Mesendoderm (in vitro differentiated cells): ENCODE results near the gene NT5C2.

Experiments used
- DNase-seq: peaks from one replicate; pipeline ENCODE4 v3.0.0; 2013
- H2AK5ac ChIP-seq: 2 replicates; pipeline ENCODE4 v1.6.1; 2013; ENCODE audit warnings: low read length, inconsistent platforms
- H2BK120ac ChIP-seq: 2 replicates; pipeline ENCODE4 v1.6.1; 2013; ENCODE audit warnings: low read depth, mild to moderate bottlenecking, low read length, moderate library complexity, mixed read lengths
- H2BK15ac ChIP-seq: replicated peaks from 2 replicates; pipeline ENCODE4 v1.6.1; 2013; ENCODE audit warnings: low read depth, mild to moderate bottlenecking, moderate library complexity
- H2BK5ac ChIP-seq: 2 replicates; pipeline ENCODE4 v1.6.1; 2013; ENCODE audit warnings: low read length, inconsistent platforms
- H3K18ac ChIP-seq: 2 replicates; pipeline ENCODE4 v1.6.1; 2013; ENCODE audit warnings: mild to moderate bottlenecking, low read length, mixed read lengths
- H3K23ac ChIP-seq: one replicate; pipeline ENCODE4 v1.6.1; 2013; ENCODE audit warnings: low read length
- H3K27ac ChIP-seq: 2 replicates; pipeline ENCODE4 v1.5.1; 2013; ENCODE audit warnings: low read depth, mild to moderate bottlenecking, inconsistent platforms, low read length, moderate library complexity
- H3K27me3 ChIP-seq: 2 replicates; pipeline ENCODE4 v1.6.1; 2013; ENCODE audit warnings: low read length, control low read depth, mild to moderate bottlenecking, inconsistent platforms; ENCODE audit not compliant: insufficient read depth, poor library complexity
- H3K36me3 ChIP-seq: 2 replicates; pipeline ENCODE4 v1.6.1; 2013; ENCODE audit warnings: low read length, inconsistent platforms; ENCODE audit not compliant: control insufficient read depth, insufficient read depth
- H3K4ac ChIP-seq: one replicate; pipeline ENCODE4 v1.6.1; 2013; ENCODE audit warnings: low read depth, mild to moderate bottlenecking, low read length, moderate library complexity
- H3K4me1 ChIP-seq: 2 replicates; pipeline ENCODE4 v1.6.1; 2013; ENCODE audit warnings: low read depth, low read length, inconsistent platforms; ENCODE audit not compliant: control insufficient read depth
- H3K4me2 ChIP-seq: 2 replicates; pipeline ENCODE4 v1.6.1; 2013; ENCODE audit warnings: low read length
- H3K4me3 ChIP-seq: 2 replicates; pipeline ENCODE4 v1.5.1; 2013; ENCODE audit warnings: mild to moderate bottlenecking, low read length
- H3K56ac ChIP-seq: one replicate; pipeline ENCODE4 v1.6.1; 2013; ENCODE audit warnings: low read length
- H3K79me1 ChIP-seq: 2 replicates; pipeline ENCODE4 v1.6.1; 2013; ENCODE audit warnings: low read length, inconsistent platforms
- H3K79me2 ChIP-seq: 2 replicates; pipeline ENCODE4 v1.6.1; 2013; ENCODE audit warnings: mild to moderate bottlenecking, low read length; ENCODE audit not compliant: control insufficient read depth, insufficient read depth
- H3K9ac ChIP-seq: 2 replicates; pipeline ENCODE4 v1.6.1; 2013; ENCODE audit warnings: low read length, inconsistent platforms
- H4K5ac ChIP-seq: one replicate; pipeline ENCODE4 v1.6.1; 2013; ENCODE audit warnings: low read length
- H4K8ac ChIP-seq: one replicate; pipeline ENCODE4 v1.6.1; 2013; ENCODE audit warnings: low read depth, mild to moderate bottlenecking, control low read depth, low read length, moderate library complexity
- WGBS: extraction: QIAGEN DNeasy Blood & Tissue Kit; methylation state at CpG from one replicate; pipeline ENCODE4 v1.1.7; 2013; ENCODE audit warnings: low lambda C conversion rate, missing lambda C conversion rate; ENCODE audit not compliant: insufficient coverage; ENCODE audit errors: extremely low coverage; 5-methylcytosine and 5-hydroxymethylcytosine counted together

Gene NT5C2

DNA sequence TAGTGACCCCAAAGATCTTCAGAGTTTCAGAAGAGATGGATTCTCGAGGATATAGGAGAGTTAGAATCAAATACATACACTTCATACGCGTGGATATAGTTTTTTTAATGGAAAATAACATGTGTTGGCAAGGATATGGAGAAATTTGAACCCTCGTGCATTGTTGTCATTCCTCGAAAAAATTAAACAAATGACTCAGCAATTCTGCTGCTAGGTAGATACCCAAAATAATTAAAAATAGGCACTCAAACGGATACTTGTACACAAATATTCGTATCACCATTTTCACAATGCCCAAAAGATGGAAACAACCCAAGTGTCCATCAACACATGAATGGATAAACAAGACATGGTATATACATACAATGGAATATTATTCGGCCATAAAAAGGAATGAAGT is 5.6 kb upstream of the NT5C2 start:
- Histone ChIP-seq H3K56ac (no peak overlapping the region), H2BK5ac (no peak overlapping the region)
- no peak for DNase-seq

GRCh38 chr10:103197903-103198302 is 4.8 kb upstream of the NT5C2 start:
- Histone ChIP-seq H3K27ac (no peak overlapping the region), H3K79me1 (no peaks in the 10 kb centered on the region), H3K9ac (no peak overlapping the region), H3K79me2 (no peaks in the 10 kb centered on the region), H3K4me3 (no peak overlapping the region), H3K4ac (no peak overlapping the region), H2AK5ac (no peak overlapping the region), H4K5ac (no peak overlapping the region), H3K56ac (no peak overlapping the region), H3K4me2 (no peak overlapping the region), H4K8ac (peak overlapping the region; percentile 40), H2BK5ac (no peak overlapping the region), H3K36me3 (no peaks in the 10 kb centered on the region), H2BK15ac (no peak overlapping the region), H2BK120ac (no peak overlapping the region), H3K23ac (no peak overlapping the region), H3K27me3 (no peaks in the 10 kb centered on the region), H3K4me1 (peaks cover 10% of the 10 kb centered on the region), H3K18ac (no peak overlapping the region)
- DNase-seq, result no peak
- no CpG with 5 or more reads among the region's 2 CpGs for WGBS

More for the DNA sequence above, 5.6 kb upstream of the NT5C2 start:
- H3K79me1 ChIP-seq, result no peaks in the 10 kb centered on the region
- no peak overlapping the region for H3K4me3 ChIP-seq
- H3K27me3 ChIP-seq, result no peaks in the 10 kb centered on the region
- no peak overlapping the region for H3K4me2 ChIP-seq
- no peaks in the 10 kb centered on the region for H3K36me3 ChIP-seq
- H2AK5ac ChIP-seq, result no peak overlapping the region
- H2BK120ac ChIP-seq, result no peak overlapping the region
- H3K79me2 ChIP-seq, result no peaks in the 10 kb centered on the region
- H3K23ac ChIP-seq, result no peak overlapping the region
- H4K5ac ChIP-seq, result no peak overlapping the region
- H2BK15ac ChIP-seq, result no peak overlapping the region
- H4K8ac ChIP-seq, result no peak overlapping the region
- WGBS, result no CpG with 5 or more reads among the region's 8 CpGs
- no peak overlapping the region for H3K4ac ChIP-seq
- H3K27ac ChIP-seq, result no peak overlapping the region
- H3K18ac ChIP-seq, result no peak overlapping the region
- H3K4me1 ChIP-seq, result peaks cover 6% of the 10 kb centered on the region
- H3K9ac ChIP-seq, result no peak overlapping the region

GRCh38 chr10:103197174-103197573 is 4.1 kb upstream of the NT5C2 start:
- Histone ChIP-seq H3K18ac (no peak overlapping the region), H3K79me2 (peaks cover 4% of the 10 kb centered on the region), H2BK15ac (no peak overlapping the region), H3K27ac (no peak overlapping the region), H3K4me3 (no peak overlapping the region), H3K79me1 (no peaks in the 10 kb centered on the region), H2AK5ac (no peak overlapping the region), H3K9ac (no peak overlapping the region), H3K27me3 (no peaks in the 10 kb centered on the region), H4K8ac (no peak overlapping the region), H3K4ac (peak overlapping the region; percentile 88), H3K36me3 (no peaks in the 10 kb centered on the region), H3K4me1 (peaks cover 10% of the 10 kb centered on the region), H3K23ac (no peak overlapping the region), H2BK120ac (no peak overlapping the region), H3K56ac (no peak overlapping the region), H3K4me2 (no peak overlapping the region), H2BK5ac (no peak overlapping the region), H4K5ac (no peak overlapping the region)
- WGBS, result no CpG with 5 or more reads among the region's 3 CpGs
- peak; percentile 59 for DNase-seq

DNA sequence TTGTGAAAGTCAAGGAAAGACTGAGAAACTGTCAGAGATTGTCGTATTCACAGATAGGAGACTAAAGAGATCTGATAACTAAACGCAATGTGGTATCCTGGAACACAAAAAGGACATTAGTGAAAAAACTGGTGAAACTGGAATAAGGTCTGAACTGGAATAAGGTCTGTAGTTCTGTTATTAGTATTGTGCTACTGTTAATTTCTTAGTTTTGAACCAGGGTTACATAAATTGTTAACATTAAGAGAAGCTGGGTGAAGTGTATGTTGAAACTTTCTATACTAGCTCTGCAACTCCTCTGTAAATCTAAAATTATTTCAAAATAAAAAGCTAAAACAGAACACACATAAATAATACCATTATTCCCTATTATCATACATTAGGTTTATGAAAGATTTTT is 3.4 kb upstream of the NT5C2 start:
- Histone ChIP-seq H3K27me3 (no peaks in the 10 kb centered on the region), H3K4me1 (peaks cover 10% of the 10 kb centered on the region), H2AK5ac (no peak overlapping the region), H3K79me1 (no peaks in the 10 kb centered on the region), H3K36me3 (no peaks in the 10 kb centered on the region), H3K18ac (no peak overlapping the region), H2BK120ac (no peak overlapping the region), H3K23ac (no peak overlapping the region), H3K4me2 (no peak overlapping the region), H2BK5ac (no peak overlapping the region), H3K9ac (no peak overlapping the region), H3K79me2 (peaks cover 10% of the 10 kb centered on the region), H4K8ac (no peak overlapping the region), H4K5ac (no peak overlapping the region), H3K4me3 (no peak overlapping the region), H3K4ac (no peak overlapping the region), H3K27ac (no peak overlapping the region), H3K56ac (no peak overlapping the region), H2BK15ac (no peak overlapping the region)
- WGBS, result no CpG with 5 or more reads among the region's 2 CpGs
- DNase-seq, result no peak

DNA sequence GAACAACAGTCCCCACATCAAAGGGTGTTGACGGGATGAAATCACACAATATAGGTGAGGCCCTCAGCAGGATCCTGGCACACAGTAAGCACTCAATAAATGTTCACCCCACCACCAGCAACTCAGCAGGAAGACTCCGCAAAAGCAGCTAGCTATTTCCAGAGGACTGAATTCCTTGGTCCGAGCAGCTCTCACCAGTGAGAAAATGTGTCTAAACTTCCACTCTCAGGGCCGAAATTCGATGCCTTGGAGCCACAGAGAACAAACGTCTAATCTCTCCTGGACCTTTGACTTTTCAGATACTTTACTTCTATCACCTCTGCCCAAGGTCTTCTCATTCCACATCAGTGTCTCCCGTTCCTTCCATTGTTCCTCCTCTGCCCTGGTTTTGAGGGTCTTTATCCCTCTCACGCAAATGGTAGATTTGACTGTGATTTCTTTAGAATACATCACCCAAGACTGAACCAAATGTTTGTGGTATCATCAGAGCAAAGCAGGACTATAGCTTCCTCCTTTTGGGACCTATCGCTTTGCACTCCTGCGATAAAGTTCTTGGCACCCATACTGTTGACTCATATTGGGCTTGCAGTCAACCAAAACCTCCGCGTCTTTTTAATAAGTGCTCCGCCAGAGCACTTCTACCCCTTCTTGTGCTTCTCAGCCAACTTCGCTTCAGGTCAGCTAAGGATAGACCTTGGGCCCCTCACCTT is 903 bp upstream of the NT5C2 start:
- no peak overlapping the region for H2BK15ac ChIP-seq
- no peak overlapping the region for H4K5ac ChIP-seq
- no peak overlapping the region for H4K8ac ChIP-seq
- peaks cover 27% of the 10 kb centered on the region for H3K79me2 ChIP-seq
- no peak overlapping the region for H3K27ac ChIP-seq
- no peak overlapping the region for H3K9ac ChIP-seq
- peak overlapping the region; percentile 10 for H3K18ac ChIP-seq
- no peaks in the 10 kb centered on the region for H3K27me3 ChIP-seq
- peak overlapping the region; percentile 6 for H2BK5ac ChIP-seq
- H3K56ac ChIP-seq, result peak overlapping the region; percentile 79
- H3K4me1 ChIP-seq, result peaks cover 7% of the 10 kb centered on the region
- H3K4me3 ChIP-seq, result no peak overlapping the region
- no peak overlapping the region for H3K4ac ChIP-seq
- no CpG with 5 or more reads among the region's 14 CpGs for WGBS
- DNase-seq, result peak; percentile 63
- no peaks in the 10 kb centered on the region for H3K36me3 ChIP-seq
- no peak overlapping the region for H3K4me2 ChIP-seq
- peak overlapping the region; percentile 8 for H2AK5ac ChIP-seq
- no peaks in the 10 kb centered on the region for H3K79me1 ChIP-seq
- no peak overlapping the region for H2BK120ac ChIP-seq
- no peak overlapping the region for H3K23ac ChIP-seq
